AG08395 (cell line): ENCODE measurements around the gene RARB.

Experiments
- DNase-seq: peaks from one replicate; pipeline ENCODE4 v3.0.0; 2012; ENCODE audit warnings: mixed read lengths, low spot score

RARB gene

DNA sequence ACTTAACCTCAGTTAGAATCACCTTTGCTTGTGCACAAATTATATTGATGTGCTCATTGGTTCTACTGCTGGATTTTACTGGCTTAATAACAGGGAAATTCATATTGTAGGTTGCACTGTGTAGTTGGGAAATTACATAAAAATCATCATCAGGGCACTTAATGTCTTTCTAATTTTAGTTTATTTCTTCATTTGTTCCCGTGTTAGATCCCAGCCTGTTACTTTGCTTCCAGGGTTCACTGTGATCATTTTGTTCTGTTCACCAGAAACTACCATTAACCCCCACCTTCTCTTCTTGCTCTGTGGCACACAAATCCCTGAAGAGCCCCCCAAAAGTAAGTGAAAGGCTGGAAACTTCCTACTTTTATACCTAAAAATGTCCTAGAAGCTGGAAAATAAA is 80.4 kb downstream of the RARB start:
- no peak for DNase-seq

DNA sequence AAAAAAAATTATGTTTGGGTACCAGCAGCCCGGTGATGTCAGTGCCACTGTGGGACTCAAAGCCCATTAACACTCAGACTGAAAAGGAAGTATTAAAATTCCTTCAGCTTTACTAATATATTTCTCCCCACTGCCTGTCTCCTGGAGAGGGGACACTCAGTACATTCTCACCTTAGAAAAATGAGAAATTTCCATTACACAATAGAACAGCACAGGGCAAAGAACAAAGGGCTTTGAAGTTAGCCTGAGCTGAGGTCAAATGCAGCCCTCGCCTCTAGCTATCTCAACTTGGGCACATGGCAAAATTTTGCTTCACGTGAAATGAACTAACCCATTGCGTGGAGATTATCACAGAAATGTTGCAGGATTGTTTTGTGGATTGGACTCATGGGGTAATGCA is 80.8 kb downstream of the RARB start:
- peak; percentile 64 for DNase-seq

DNA sequence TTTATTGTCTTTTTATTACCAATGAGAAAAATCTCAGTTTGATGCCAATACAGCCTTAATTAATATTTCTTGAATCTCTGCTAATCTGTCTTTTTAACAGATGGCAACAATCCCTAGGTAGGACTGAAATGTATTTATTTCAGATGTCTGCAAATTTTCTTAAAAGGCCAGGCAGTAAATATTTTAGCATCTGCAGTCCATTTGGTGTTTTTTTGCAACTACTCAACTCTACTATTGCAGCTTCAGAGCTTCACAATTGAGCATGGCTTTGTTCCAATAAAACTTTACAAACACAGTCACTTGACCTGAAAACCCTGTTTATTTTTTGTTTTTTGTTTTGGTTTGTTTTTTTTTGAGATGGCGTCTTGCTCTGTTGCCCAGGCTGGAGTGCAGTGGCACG is 82.7 kb downstream of the RARB start:
- DNase-seq = no peak

DNA sequence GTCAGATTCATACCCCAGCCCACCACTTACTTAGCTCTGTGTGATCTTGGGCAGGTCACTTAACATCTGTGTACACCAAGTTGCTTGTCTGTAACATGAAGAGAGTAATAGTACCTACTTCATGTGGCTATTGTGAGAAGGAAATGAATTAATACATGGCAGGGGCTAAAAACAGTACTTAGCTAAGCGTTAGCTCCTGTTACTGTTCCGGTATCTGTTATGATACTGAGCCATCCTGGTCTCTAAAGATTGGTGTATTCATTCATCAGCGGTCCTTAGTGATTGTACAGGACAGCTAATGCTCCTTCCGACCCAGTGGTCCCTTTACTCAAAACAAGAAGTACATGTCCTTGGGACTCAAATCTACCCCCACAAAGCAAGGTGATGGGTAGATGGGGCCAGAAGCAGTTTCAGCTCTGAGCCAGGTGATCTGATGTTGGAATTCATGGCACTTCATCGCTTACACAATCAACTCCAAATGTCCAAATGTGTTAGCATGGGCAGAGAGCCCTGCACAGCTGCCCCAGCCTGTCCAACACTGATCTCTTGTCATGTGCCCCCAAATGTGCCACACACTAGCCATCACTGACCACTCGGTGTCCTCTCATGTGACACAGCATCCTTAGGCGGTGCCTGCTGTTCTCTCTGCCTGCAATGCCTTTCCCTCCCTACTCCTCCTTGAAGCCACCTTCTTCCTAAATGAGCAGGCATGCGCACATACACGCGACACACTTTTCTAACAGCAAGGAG is 84.1 kb downstream of the RARB start:
- DNase-seq = no peak

DNA sequence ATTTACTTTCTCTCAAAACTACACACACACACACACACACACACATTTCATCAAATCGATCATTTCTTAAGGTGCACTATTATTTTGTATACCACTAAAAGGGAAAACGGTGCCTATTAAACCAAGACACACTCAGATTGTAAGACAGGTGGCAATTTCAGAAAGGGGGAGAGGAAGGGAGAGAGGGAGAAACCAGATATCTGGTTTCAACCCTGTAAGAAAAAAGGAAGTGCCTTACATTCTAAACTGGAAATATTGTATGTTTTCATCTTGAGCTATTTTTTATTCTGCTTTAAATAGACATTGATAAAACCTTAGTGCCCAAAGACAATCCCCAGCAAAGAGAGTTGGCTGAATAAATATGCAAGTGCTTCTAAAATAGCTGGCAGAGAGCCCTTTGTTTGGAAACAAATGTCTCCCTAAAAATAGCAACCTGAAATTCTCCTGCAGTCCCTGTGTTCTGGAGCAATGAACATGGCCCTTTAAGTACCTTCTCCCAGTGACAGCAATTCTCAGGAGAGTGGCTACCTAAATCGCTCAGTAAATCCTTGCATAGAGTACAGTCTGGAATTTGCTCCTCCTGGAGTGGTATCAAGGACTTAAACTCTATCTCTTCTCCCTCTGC is 85.7 kb downstream of the RARB start:
- no peak for DNase-seq

DNA sequence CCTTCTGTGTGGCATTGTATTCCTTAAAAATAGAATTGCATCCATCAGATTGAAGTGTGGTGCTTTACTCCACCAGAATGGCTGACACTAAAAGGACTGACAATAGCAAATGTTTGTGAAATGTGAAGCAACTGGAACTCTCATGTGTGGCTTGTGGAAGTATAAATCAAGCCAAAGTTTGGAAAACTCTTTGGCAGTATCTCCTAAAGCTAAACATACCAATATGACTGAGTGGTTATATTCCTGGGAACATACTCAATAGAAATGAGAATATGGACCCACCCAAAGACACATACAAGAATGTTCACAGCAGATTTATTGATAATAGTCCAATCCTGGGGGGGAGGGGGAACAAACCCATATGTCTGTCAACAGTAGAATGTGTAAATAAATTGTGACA is 87.1 kb downstream of the RARB start:
- no peak for DNase-seq

DNA sequence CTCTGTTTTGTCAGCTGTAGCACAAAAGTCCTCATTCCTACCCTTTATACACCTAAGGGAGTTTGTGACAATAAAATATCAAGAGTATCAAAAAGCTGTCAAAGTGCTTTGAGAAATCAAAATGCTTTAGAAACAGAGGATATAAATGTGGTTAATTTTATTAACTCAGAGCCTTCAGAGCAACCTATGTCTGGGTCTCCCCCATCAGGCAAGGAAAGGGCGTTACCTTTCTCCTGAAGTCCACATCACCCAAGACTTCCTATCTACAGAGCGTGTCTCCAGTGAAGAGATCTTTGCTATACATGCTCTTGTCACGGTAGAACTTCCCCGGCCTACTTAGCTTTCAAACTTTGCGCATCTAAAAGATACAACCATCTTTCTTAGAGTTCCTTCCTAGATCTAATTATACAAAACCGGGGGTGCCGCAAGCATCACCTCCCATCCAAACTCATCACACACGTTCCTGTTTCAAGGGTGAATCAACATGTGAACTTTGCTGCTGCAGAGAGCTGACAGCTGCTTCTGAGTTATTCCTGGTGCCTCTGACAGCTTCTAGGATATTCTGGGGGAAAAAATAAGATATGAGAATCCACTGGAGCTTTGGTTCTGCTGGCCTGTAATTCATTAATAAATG is 93.0 kb downstream of the RARB start:
- DNase-seq = no peak

DNA sequence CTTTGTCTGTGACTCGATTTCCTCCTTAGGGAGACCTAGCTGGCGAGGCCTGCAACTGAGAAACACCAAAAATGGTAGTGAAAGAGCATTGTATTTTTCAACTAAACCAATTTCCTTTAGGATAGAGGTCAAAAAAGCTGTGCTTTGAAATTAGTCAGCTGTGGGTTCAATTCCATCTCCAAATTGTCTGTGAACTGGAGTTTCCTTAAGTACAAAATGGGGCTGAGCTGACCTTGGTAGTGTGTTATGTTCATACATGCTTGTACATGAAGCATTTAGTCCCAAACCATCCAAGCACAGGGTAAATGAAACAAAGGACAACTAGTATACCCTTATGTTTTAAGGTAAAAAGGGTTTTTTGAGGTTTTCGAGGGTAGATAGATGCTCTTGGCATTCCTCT is 99.3 kb downstream of the RARB start:
- DNase-seq = no peak

DNA sequence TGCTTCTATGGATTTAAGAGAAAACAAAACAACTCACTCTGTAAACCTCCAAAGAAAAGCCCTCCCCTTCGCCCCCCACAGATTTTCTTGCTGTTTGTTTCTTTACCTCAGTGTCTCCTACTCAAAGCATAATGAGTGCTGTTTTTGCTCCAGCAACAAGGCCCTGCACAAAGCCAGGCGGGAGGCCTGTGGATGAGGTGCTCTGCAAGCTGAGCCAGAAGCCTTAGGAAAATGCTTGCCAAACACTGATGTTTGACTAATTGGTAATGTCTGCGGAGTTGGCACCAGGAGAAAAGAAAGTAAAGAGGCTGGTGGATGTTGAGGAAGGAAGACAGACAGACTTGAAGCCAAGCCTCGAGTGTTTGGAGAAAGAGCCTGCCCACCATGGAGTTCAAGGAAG is 99.7 kb downstream of the RARB start:
- peak; percentile 40 for DNase-seq

DNA sequence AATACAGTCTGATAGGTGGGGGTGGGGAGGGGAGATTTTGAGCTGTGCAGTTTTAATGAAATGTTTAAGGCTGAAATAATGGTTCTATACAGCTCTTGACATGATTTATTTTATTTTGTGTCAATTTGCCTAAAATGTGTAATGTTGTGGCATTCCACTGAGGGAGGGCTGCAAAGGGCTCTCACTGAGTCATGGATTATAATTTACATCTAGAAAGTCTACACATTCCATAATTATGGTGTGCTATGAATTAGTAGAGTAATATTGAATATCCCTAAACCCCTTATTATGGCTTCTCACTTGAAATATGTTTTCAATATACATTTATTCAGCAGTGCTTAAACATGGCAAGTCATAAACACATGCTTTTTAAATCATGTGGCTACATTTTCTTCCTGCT is 103.9 kb downstream of the RARB start:
- no peak for DNase-seq

DNA sequence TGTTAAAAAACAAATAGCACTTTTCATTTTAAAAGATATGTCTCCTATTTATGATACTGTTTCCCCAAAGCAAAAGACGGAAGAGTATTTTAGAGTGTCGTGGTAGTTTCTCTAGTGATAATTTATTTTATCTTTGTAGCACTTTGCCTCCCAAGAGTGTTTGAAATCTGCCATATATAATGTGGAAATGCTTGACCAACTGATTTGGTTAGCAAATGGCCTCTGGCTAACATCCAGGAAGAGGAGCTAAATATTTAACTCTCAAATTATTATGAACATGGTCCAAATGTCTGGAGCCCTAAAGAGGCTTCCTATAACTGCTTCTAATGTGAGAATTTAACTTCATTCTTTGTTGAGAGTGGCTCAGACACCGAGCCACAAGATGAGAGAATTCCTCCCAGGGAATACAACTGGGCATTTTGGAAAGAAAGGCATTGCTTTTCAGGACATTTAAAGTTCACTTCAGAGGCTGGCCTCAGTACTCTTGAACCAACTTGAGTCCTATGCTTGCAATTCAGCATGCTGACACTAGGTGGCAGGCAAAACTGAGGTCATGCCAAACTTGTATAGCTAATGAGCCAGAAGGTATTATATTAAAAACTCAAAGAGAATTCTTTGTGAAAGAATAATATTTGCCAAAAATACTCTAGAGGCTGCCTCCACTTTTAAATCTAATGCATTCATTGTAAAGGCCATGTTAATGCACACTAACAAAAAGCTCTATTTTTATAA is 104.5 kb downstream of the RARB start:
- no peak for DNase-seq

DNA sequence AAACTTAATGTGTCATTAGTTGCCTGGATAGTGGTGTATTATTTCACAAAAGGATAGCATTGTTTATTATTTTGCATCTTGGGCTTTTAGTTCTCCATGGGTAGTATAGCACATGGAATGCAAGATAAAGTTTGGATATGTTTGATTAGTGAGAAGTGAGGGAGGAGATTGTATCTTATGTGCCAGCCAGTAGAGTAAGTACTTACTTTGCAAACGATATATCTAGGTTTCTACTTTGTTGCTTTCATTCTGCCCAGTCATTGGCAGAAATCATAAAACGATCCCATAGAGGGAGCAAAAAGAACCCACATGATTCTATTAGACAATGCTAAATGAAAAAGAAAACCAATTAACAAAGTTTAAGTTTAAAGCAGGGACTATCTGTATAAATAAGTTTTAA is 105.3 kb downstream of the RARB start:
- DNase-seq = no peak

DNA sequence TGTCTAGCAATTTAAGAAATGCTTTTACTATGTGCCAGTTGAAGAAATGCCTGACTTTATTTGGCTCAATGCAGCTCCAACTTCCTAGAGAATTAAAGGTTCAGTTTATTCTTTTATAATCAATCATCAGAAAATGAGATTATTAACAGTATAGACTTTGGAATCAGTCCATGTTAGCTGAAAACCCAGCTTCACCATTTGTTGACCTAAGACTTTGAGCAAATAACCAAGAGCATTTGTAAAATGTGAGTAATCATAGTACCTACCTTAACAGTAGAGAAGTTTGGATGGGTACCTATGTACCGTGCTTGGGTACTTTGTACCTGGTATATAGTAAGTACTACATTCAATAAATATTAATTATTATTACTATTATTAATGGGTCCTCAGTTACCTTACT is 105.9 kb downstream of the RARB start:
- no peak for DNase-seq

DNA sequence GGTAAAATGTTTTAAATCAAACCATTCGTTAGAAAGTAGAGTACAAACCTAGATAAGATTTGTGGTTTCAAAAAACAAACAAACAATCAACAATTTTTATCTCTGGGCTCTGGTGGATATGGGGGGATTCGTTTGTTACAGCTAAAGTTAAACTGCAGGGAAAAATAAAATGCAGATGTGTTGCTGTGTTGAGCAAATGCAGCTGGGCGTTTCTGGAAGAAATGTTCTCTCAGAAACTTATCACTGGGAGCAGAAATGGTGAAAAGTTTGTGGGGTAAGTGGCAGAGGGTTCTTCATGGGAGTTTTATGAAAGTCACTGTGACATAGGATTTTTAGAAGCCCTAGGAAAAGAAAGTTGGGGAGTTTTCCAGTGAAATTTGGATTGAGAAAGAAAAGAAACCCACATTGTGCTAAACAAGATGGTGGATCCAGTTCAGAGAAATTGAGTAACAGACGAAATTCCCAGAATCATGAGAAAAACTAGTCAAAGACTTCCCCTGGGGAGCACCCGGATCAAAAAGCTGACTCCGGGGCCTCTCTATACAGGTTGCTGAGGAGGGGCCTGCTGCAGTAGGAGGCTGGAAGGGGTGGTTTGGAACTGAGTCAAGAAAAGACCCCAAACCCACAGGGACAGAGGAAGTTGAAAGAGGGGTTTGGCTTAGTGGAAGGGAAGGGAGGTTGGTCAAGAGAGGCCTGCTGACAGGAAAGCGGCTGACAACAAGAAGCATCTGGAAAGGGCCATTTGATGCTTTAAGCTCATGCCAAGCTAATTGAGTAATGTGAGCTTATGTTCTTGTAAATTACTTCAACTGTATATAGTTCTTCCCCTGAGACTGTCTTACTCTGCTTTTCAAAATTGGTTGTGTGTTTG is 108.7 kb downstream of the RARB start:
- no peak for DNase-seq

DNA sequence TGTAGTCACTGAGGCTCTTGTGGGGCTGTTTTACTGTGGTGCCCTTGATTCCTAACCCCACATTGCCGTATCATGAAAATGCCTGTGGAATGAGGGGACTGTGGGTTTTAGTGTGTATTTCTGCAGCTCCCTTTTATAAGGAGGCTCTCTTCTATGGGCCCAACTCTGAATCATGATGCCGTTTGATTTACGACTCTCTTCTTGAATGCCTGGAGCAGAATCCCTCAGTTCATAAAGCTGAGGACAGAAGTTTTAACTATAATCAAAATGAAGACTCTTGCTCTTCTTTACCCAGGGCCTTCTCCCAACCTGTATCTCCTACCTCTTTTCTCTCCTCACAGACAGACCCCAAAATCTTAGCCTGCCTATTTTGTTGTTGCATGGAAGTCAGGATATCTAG is 109.5 kb downstream of the RARB start:
- no peak for DNase-seq

DNA sequence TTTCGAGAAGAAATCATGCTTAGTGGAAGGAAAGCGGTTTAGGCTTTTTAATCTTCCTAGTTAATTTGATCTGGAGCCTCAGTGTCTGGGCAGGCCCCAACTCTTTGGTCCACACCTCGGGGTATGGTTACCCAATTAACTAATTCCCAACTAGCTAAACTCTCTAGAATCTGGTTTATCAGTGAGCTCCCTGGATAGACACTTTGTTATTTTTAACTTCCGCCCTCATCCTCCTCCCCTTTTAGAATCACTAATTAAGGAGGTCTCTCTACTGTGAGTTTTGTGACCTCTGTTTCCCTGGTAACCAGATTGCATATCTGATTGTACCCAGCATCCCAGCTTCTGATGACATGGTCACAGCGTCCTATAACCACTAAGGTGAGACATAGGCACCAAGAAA is 112.2 kb downstream of the RARB start:
- no peak for DNase-seq

DNA sequence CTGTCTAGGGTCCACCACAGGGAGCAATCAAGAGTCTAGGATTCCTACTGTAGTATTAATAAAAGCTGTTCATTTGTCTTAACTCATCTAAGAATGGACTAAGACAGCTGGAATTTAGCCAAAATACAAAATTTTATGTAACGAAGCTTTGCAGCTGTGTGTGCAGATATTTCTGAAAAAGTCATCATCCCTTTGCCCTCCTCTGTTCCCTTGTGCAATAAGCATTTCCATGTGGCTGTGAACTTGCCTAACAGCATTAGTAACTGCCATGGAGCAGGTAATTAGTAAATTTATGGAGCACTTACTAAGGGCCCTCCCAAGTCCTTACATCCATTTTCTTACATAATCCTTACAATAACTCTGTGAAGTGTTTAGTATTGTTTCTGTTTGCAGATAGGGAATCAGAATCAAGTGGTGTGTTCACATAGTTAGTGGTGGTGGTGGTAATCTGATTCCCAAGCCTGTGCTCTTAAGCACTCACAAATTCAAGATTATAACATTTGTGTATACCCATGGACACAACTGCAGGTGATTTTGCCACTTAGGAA is 114.5 kb downstream of the RARB start:
- DNase-seq = no peak

DNA sequence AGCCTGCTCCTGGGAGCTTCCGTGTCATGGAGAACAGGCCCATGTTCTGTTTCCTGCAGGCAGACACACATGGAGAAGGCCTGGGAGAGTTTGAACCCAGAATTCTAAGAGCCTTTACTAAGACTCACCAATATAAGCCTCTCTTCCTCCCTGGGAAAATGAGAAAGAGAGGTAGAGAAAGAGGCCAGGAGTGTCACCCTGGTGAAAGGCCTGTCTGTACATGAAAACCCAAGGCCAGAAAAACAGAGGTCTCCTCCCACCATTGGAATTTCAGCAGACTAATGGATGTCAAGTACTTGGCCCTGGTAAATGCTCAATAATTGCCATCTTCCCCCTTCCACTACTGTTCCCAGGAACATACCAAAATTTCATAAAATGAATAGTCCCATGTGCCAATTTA is 119.0 kb downstream of the RARB start:
- no peak for DNase-seq

DNA sequence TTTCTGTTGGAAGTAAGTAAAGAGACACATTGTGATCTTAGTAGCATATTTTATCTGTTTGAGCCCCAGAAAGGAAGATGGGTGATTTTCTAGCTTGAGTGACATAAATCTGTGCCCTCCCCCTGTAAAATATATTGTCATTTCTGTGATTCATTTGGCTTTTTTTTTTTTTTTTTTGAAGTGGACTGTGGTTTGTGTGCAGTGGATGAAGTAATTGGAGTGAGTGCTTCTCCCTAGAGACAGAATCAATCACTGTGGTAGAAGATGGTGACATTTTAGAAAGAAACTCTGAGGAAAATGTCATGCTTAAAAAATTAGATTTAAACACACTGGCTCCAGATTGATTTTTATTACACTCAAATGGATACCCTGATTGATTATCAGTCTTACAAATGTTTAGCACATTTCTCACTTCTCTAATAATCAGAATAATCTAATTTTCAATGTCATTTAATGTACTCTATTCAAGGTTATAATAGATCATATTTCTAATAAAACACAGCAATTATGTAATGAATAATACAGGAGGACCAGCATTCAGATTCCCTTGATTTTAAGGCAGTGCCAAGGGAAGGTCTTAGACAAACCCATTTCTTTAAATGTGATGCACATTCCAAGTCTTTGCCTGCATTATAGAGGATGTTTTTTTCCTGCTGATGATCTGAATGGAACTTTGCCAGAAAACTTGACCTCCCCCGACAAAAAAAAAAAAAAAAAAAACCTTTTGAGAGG is 120.0 kb downstream of the RARB start:
- DNase-seq = peak; percentile 35

DNA sequence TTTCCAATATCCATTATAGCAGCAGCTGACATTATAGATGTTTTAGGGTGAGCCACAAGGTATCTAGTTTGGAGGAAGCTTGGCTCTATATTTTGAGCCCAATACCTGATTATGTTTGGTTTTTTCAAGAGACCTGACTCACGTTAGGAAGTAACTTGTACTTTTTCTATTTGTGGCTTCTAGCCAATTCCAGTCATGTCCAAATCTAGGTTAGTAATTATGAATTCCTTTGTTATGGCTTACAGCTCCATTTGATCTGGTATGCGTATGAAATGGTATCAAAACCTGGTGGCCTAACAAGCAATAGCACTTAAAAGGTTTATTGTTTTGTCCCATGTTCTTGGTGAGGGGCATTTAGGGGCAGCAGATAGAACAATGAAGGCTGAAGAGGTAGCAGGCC is 120.8 kb downstream of the RARB start:
- no peak for DNase-seq

DNA sequence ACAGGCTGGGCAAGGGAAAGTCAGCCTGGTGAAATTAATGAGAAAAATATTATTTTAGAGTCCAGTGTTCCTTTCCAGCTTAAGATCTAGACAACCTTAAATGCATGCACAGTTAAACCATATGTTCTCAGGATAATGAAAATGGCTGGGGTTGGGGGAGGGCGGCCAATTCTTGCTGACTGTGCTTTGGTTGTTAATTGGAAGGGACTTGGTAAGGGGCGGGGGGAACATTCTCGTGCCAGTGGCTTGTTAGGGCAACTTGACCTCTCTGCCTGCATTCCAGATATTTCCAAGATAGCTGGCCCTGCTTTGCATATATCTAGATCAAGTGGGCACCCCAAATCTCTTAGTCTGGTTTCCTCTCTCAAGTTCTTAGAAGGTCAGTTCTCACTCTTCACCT is 124.2 kb downstream of the RARB start:
- no peak for DNase-seq
